Kidney epithelial cell (primary cell): ENCODE results near the gene CARM1. TPM values are rescaled to one million over a fixed set of nuclear protein-coding genes. Genes with fewer than 3 reads are reported as not detected.
"Not testable (repeated sequence)": the region's sequence is repeated elsewhere in the genome, so short reads cannot be mapped to it uniquely, and the experiment has no call there.

ENCODE experiments used
- DNase-seq: peaks from one replicate; pipeline ENCODE4 v3.0.0-alpha.2; 2010; ENCODE audit warnings: low read depth
- H3K27me3 ChIP-seq: 2 replicates; pipeline ENCODE4 v1.6.0; 2011; ENCODE audit warnings: low read length; ENCODE audit not compliant: control insufficient read depth, insufficient read depth
- H3K36me3 ChIP-seq: 2 replicates; pipeline ENCODE4 v1.5.1; 2011; ENCODE audit warnings: low read length; ENCODE audit not compliant: control insufficient read depth, insufficient read depth
- H3K4me3 ChIP-seq: 2 replicates; pipeline ENCODE4 v1.5.1; 2011; ENCODE audit warnings: low read depth, mild to moderate bottlenecking, control low read depth, low read length
- total RNA-seq: library from RNA; depleted of rRNA; stranded (reverse); fragments of >200 nt; gene quantifications from 2 replicates; pipeline ENCODE4 v1.2.3, GENCODE V29; 2015
- TF ChIP-seq, protein P1 (sequence below): IDR thresholded peaks from 2 replicates; pipeline ENCODE4 v1.5.1; 2011; ENCODE audit warnings: mild to moderate bottlenecking, moderate library complexity, low read length, control low read depth, inconsistent platforms; ENCODE audit not compliant: insufficient read depth, poor library complexity, severe bottlenecking

CARM1 gene
- total RNA-seq, 1 donor from 2014 or later = 36.2 TPM

DNA sequence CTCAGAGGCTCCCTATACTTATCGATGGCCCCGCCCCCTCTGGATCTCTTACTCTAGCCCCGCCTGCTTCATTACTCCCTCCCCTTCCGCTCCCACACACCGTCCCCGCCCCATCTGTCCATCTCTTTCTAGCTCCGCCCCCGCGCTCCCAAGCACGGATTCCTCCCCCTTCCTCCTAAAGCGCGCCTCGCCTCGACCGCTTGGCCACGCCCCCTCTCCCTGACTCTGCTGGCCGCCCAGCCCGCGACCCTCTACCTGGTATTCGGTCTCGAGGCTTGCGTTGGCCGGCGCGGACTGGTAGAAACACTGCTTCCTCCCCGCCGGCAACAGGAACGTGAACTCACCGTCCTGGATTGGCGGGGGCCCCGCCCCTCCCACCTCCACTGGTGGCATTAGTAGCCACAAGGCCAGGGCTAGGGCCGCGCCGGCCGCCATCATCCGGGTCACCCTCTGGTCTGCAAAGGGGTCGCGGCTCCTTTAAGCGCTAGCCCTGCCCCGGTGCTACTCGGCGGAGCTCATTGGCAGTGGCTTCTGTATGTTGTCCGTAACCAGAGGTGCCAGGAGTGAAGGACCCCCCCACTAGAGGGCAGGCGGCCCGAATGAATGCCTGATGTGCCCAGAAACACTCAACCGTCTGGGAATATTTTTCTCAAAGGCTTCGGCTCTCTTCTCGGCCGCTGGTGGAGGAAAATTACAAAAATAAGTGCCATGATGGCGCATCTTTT lies 35.4 kb upstream of the CARM1 start, which contains the start of gene TMED1:
TSS of gene TMED1 (minus strand) at position 459 of the 725 bp plus-strand sequence. CDS start at position 438, 21 bp downstream.
- Histone ChIP-seq H3K4me3 (peak within 1 kb of the TSS; percentile 61), H3K36me3 (no peaks in the 10 kb centered on the region), H3K27me3 (no peaks in the 10 kb centered on the region)
- DNase-seq = peak; percentile 88
- TF ChIP-seq, protein P1, sequence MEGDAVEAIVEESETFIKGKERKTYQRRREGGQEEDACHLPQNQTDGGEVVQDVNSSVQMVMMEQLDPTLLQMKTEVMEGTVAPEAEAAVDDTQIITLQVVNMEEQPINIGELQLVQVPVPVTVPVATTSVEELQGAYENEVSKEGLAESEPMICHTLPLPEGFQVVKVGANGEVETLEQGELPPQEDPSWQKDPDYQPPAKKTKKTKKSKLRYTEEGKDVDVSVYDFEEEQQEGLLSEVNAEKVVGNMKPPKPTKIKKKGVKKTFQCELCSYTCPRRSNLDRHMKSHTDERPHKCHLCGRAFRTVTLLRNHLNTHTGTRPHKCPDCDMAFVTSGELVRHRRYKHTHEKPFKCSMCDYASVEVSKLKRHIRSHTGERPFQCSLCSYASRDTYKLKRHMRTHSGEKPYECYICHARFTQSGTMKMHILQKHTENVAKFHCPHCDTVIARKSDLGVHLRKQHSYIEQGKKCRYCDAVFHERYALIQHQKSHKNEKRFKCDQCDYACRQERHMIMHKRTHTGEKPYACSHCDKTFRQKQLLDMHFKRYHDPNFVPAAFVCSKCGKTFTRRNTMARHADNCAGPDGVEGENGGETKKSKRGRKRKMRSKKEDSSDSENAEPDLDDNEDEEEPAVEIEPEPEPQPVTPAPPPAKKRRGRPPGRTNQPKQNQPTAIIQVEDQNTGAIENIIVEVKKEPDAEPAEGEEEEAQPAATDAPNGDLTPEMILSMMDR = peak; percentile 8

DNA sequence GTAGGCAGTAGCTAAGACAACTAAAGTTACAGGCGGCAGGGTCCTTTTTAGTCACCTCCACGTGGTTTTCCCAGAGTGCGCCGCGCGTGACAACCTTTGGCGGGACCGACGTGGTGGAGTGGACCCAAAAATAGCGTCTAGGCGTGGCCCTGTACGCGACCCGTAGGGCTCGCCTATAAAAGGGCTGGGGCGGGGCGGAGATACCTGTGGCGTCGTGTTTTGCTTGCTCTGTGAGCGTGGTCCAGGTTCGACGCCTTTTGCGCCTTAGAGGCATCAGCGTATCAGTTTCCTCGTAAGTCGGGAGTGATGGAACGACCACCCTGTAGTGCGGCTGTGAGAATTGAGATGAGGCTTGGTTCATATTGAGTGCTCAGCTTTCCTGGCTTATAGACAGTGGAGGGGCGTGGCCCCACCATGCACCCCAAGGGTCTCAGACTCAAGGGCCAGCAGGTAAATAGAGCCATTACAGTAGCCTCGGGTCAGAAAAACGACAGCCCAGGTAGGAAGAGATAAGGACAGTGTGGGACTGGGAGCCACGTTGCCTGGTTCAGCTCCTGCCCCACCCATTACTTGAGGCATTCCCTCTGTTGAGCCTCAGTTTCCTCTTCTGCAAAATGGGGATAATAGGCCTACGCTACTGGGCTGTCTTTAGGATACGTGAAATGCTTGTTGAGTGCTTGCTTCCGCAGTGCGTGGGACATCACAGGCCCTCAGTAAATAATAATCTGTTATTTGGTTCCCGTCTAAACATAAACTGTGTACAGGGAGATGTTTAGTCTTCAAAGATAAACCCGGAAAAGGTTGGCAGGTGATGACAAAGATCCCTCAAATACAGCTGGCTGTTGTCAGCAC lies 34.6 kb upstream of the CARM1 start:
- no peaks in the 10 kb centered on the region for H3K27me3 ChIP-seq
- no peaks in the 10 kb centered on the region for H3K36me3 ChIP-seq
- peak; percentile 39 for DNase-seq
- peak overlapping the region; percentile 61 for H3K4me3 ChIP-seq
- TF ChIP-seq, protein P1 = no peak

GRCh38 chr19:10837649-10838048 lies 33.7 kb upstream of the CARM1 start:
- H3K4me3 ChIP-seq, H3K27me3 ChIP-seq, DNase-seq, H3K36me3 ChIP-seq: not testable (repeated sequence)

DNA sequence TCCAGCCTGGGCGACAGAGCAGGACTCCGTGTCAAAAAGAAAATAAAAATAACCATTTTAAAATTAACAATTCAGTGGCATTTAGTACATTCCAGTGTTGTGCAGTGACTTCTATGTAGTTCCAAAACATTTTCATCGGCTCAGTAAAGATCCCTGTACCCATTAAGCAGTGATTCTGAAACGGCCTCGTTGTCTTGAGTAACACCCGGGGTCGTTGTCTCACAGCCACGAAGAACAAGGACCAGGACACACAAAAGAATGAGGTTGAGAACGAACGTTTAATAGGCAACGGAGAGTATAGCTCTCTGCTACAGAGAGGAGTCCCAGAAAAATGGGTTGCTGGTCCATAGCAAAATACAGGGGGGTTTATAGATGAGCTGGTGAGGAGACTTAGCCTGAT lies 33.0 kb upstream of the CARM1 start:
- no peak for DNase-seq
- TF ChIP-seq, protein P1 = no peak
- Histone ChIP-seq H3K4me3 (no peak overlapping the region), H3K27me3 (no peaks in the 10 kb centered on the region), H3K36me3 (no peaks in the 10 kb centered on the region)

DNA sequence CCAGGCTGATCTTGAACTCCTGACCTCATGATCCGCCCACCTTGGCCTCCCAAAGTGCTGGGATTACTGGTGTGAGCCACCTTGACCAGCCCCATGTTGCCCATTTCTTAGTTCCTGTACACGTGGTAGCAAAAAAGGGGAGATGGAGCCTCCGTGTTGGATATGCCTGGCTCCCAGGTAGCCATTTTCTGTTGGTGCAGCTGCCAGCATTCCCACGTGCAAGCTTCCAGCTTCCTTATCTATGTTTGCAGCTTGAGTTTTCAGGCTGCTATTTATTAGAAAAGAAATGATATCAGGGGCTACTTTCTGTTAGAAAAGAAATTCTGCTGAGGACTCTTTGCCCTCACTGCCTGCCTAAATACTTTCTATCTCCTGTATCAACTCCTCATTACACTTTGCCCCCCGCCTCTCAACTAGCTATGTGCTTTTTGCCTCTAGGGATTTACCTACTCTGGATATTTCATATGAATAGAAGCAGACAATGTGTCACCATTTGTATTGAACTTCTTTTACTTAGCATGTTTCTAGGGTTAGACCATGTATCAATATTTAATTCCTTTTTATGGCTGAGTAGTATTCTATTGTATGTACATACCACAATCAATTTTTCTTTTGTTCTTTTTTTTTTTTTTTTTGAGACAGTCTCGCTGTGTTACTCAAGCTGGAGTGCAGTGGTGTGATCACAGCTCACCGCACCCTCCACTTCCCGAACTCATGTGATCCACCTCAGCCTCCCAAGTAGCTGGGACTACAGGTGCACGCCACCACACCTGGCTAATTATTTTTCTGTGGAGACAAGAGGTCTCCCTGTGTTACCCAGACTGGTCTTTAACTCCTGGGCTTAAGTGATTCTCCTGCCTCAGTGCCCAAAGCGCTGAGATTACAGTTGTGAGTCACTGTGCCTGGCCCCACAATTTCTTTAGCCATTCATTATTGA lies 32.0 kb upstream of the CARM1 start:
- Histone ChIP-seq H3K27me3 (no peaks in the 10 kb centered on the region), H3K4me3 (no peak overlapping the region), H3K36me3 (no peaks in the 10 kb centered on the region)
- no peak for DNase-seq
- TF ChIP-seq, protein P1 = no peak
